B cell (primary cell): ENCODE results near the gene EXOC6B.

Experiments
- CTCF ChIP-seq: fragments of 200-600 bp; IDR thresholded peaks from one replicate; pipeline ENCODE4 v1.8.0; 2022; ENCODE audit warnings: antibody characterized with exemption, mild to moderate bottlenecking
- EZH2 ChIP-seq: IDR thresholded peaks from 2 replicates; pipeline ENCODE4 v1.6.1; 2012; ENCODE audit warnings: borderline replicate concordance, low read depth, mild to moderate bottlenecking, moderate library complexity, low read length; ENCODE audit not compliant: insufficient read depth, poor library complexity, severe bottlenecking

- TF ChIP-seq EZH2 (no peak), CTCF (no peak)
These were observed 614.5 kb downstream of the EXOC6B start for GRCh38 chr2:72211350-72211749.
